Activated T-helper 2 cell treated with anti-CD3 and anti-CD28 coated beads, Interferon-gamma antibody, Interleukin-2, Interleukin-4, amounts not matched to agents 10 μg/mL and 5 μg/mL and 100 μg/mL, durations not matched to agents 14 hours and 24 hours and 36 hours (primary cell): ENCODE measurements around the gene PARP6. TPM values are rescaled to one million over a fixed set of nuclear protein-coding genes. Genes with fewer than 3 reads are reported as not detected.
A peak's percentile ranks its signal among the peaks of the same experiment; 100 is the strongest.

Source experiments
- DNase-seq: peaks from one replicate; pipeline ENCODE4 v3.0.0; 2021; ENCODE audit warnings: low spot score
- H3K27ac Mint-ChIP-seq: one replicate; pipeline ENCODE4 v1.8.0; 2021; ENCODE audit warnings: mixed read lengths
- H3K27me3 Mint-ChIP-seq: one replicate; pipeline ENCODE4 v1.8.0; 2021; ENCODE audit warnings: low read depth, mixed read lengths
- H3K36me3 Mint-ChIP-seq: one replicate; pipeline ENCODE4 v1.8.0; 2021; ENCODE audit warnings: low read depth, mixed read lengths
- H3K4me1 Mint-ChIP-seq: one replicate; pipeline ENCODE4 v1.8.0; 2021; ENCODE audit warnings: low read depth, mixed read lengths
- H3K4me3 Mint-ChIP-seq: one replicate; pipeline ENCODE4 v1.8.0; 2021; ENCODE audit warnings: low read depth, mild to moderate bottlenecking, moderate library complexity, mixed read lengths
- H3K9me3 Mint-ChIP-seq: one replicate; pipeline ENCODE4 v1.8.0; 2021; ENCODE audit warnings: mixed read lengths
- intact Hi-C: fragments of 100-400 bp; cut with micrococcal nuclease; formaldehyde crosslinking; loops from one replicate; pipeline ENCODE4 v1.15.1; 2023
- total RNA-seq: library from RNA; stranded (reverse); gene quantifications from 2 replicates; pipeline ENCODE4 v1.2.3, GENCODE V29; 2022

Gene PARP6
- total RNA-seq, 1 donor from 2014 or later, result 73.1 TPM

DNA sequence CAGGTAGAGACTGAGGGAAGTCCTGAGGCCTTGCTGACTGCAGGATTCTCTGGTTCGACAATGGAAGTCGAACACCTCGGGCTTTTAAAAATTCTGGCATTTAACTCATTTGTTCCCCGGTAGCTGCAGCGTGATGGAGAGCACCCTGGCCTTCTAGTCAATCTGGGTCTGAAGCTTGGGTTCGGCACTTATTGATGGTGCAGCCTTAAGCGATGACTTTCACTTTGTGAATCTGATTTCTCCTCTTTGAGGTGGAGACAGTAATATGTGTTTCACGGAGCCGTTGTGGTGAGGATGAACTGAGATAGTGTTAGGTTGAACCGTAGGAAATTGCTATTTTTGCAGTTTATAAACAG, 621 bp upstream of the PARP6 start:
- Mint-ChIP-seq H3K36me3 (peaks cover 22% of the 10 kb centered on the region), H3K9me3 (no peaks in the 10 kb centered on the region), H3K4me1 (peaks cover 32% of the 10 kb centered on the region), H3K4me3 (peak overlapping the region; percentile 86), H3K27ac (peak overlapping the region; percentile 76), H3K27me3 (peaks cover 6% of the 10 kb centered on the region)
- intact Hi-C loops, result loop anchor here (1.0 to 5.0 kb wide), 6 partner anchors 41 to 199 kb away; partner anchors contain the start of genes ARIH1, HEXA, MYO9A and SENP8
- DNase-seq, result no peak

DNA sequence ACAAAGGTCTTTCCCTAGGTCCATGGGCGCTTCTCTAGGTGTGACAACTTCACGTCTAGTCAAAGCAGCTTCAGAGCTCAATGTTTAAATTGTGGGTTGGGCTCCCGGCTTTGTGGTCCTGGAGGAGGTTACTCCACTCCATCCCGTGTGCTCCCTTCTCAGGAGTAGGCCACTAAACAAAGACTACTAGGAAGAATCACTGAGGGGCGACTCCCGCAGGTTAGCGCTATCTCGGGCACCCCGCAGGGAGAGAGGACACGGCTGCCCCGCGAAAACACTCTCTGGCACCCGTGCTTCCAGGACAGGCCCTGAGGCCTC, 500 bp downstream of the PARP6 start:
- H3K27me3 Mint-ChIP-seq, result peaks cover 6% of the 10 kb centered on the region
- intact Hi-C loops, result loop anchor here (1.0 to 5.0 kb wide), 5 partner anchors 40 to 200 kb away; partner anchors contain the start of genes ARIH1, HEXA, MYO9A and SENP8

DNA sequence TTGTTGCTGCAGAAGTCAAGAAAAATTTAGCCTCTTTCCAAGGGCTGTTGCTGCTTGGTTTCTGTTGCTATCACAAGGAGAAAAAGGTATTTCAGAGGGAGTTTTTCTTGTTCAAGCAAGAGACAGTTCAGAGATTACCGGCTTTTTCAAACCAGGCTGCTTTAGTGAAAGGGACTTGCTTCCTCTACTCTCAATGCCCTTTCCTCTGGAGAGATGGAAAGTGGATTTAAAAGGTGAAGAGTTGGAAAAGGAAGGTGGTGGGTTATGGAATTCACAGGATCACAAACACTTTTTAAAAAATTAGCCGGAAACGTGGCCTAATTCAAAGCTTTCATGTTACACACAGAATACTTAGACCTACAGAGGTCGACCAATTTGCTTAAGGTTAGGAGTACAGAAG, 1.1 kb downstream of the PARP6 start:
- Mint-ChIP-seq H3K9me3 (no peaks in the 10 kb centered on the region), H3K4me1 (peaks cover 32% of the 10 kb centered on the region), H3K36me3 (peaks cover 37% of the 10 kb centered on the region), H3K27ac (peak overlapping the region; percentile 4), H3K4me3 (peak overlapping the region; percentile 93), H3K27me3 (peaks cover 6% of the 10 kb centered on the region)
- intact Hi-C loops, result loop anchor here (5.0 kb wide), 2 partner anchors 106 to 201 kb away; partner anchors contain the start of genes ARIH1 and HEXA
- no peak for DNase-seq

More for the DNA sequence above, 500 bp downstream of the PARP6 start:
- Mint-ChIP-seq H3K9me3 (no peaks in the 10 kb centered on the region), H3K27ac (peak overlapping the region; percentile 84), H3K36me3 (peaks cover 31% of the 10 kb centered on the region), H3K4me1 (peaks cover 32% of the 10 kb centered on the region), H3K4me3 (peak overlapping the region; percentile 93)
- no peak for DNase-seq

DNA sequence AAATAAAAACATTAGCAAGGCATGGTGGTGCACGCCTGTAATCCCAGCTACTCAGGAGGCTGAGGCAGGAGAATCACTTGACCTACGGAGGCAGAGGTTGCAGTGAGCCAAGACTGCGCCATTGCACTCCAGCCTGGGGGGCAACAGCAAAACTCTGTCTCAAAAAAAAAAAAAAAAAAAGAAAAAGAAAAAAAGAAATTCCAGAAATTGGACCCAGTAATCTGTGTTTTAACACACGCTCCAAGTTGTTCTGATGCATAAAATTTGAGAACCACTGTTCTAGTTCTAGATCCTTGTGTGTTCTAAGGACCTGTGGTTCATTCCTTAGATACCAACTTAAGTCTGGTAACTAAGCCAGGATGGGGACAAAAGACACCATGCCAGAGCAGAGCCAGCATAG, 2.6 kb downstream of the PARP6 start:
- intact Hi-C loops, result loop anchor here (5.0 kb wide), 2 partner anchors 108 to 203 kb away; partner anchors contain the start of genes ARIH1 and HEXA
- H3K4me3 Mint-ChIP-seq, result no peak overlapping the region
- no peak overlapping the region for H3K27ac Mint-ChIP-seq

DNA sequence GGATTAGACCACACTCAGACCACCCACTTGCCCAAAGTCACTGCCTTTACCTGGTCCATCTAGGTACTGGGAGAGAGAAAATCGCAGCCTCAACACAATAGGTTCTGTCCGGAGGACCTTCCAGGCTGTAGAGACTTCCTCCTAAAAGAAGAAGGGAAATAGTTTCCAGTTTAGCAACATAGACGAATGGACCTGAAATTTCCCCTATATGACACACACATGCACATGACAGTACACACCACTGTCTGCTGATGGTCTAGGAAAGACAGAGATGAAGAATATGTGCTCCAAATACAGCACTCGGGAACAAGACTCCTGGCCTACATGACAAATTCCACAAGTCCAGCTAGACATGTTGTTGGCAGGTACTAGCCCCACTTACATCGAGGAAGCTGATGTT, 7.3 kb downstream of the PARP6 start:
- peaks cover 24% of the 10 kb centered on the region for H3K4me1 Mint-ChIP-seq
- no peaks in the 10 kb centered on the region for H3K27me3 Mint-ChIP-seq
- intact Hi-C loops, result no loop called here
- no peak overlapping the region for H3K27ac Mint-ChIP-seq
- H3K36me3 Mint-ChIP-seq, result peaks cover 86% of the 10 kb centered on the region
- no peak for DNase-seq
- H3K9me3 Mint-ChIP-seq, result no peaks in the 10 kb centered on the region
- no peak overlapping the region for H3K4me3 Mint-ChIP-seq

More for the DNA sequence above, 2.6 kb downstream of the PARP6 start:
- Mint-ChIP-seq H3K9me3 (no peaks in the 10 kb centered on the region), H3K27me3 (no peaks in the 10 kb centered on the region), H3K36me3 (peaks cover 51% of the 10 kb centered on the region), H3K4me1 (peaks cover 32% of the 10 kb centered on the region)
- no peak for DNase-seq

DNA sequence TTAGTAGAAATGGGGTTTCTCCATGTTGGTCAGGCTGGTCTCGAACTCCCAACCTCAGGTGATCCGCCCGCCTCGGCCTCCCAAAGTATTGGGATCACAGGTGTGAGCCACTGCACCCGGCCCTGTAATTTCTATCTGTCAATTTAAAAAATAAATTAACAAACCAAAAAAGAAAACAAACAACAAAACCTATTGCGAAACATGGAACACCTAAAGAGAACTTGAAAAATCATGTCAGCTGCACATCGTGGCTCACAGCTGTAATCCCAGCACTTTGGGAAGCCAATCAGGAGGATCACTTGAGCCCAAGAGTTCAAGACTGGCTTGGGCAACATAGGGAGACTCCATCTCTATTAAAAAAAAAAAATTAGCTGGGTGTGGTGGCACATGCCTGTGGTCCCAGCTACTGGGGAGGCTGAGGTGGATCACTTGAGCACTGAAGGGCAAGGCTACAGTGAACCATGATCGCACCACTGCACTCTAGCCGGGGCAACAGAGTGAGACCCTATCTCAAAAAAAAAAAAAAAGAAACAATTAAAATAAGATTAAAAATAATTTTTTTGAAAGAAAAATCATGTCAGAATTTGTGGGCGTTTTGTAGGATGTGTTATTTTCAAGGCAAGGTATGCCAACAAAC, 19.6 kb downstream of the PARP6 start:
- no peaks in the 10 kb centered on the region for H3K9me3 Mint-ChIP-seq
- DNase-seq, result no peak
- peaks cover 75% of the 10 kb centered on the region for H3K36me3 Mint-ChIP-seq
- H3K4me1 Mint-ChIP-seq, result peaks cover 15% of the 10 kb centered on the region
- H3K27me3 Mint-ChIP-seq, result no peaks in the 10 kb centered on the region
- no peak overlapping the region for H3K27ac Mint-ChIP-seq
- intact Hi-C loops, result no loop called here
- H3K4me3 Mint-ChIP-seq, result no peak overlapping the region

DNA sequence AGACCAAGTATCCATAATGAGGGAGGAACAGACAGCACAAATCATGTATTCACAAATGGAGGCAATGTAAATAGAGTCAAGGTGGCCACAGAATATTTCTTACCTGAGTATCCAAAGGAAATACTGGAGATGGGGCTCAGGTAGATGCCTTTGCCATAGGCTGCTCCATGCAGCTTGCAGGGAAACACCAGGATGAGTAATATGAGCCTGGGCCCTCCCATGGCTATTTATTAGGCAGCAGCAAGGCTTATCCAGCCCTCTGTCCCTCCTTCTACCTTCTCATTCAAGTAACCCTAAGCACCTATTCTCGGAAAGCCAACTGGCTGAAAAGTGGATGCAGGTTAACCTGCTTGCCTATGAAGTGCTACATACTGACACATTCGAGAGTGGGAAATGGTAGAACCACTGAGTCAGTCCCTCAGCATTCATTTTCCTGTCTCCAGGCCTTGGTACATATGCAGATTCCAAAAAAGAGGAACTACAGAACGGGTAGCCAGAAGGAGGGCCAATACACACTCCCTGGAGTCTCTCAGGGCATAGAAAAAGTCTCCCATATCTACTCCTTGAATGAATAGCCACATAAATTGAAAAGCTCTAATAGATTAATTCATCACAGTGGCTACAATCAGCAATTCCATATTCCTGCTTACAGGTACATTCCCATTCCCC, 23.1 kb downstream of the PARP6 start:
- peaks cover 15% of the 10 kb centered on the region for H3K4me1 Mint-ChIP-seq
- H3K4me3 Mint-ChIP-seq, result no peak overlapping the region
- DNase-seq, result no peak
- intact Hi-C loops, result no loop called here
- H3K36me3 Mint-ChIP-seq, result peaks cover 62% of the 10 kb centered on the region
- no peaks in the 10 kb centered on the region for H3K27me3 Mint-ChIP-seq
- H3K9me3 Mint-ChIP-seq, result no peaks in the 10 kb centered on the region
- no peak overlapping the region for H3K27ac Mint-ChIP-seq

DNA sequence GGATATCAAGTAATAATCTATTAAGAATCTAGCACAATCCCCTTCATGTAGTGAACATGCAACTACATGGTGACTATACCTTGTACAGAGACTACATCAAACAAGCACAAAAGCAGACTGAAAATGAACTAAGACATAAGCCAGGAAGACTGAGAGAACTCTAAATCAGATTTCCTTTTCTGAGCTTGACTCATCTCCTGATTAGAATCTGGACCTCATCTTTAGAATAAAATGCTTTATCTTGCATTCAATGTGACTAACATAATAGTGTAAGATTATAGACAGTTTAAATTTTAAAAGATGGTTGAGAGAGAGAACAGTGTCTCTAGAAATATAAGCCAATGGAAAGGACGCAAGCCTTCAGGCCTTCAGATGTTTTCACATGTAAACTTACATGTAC, 23.8 kb downstream of the PARP6 start:
- H3K27ac Mint-ChIP-seq, result peak overlapping the region; percentile 15
- no peaks in the 10 kb centered on the region for H3K9me3 Mint-ChIP-seq
- no peaks in the 10 kb centered on the region for H3K27me3 Mint-ChIP-seq
- H3K36me3 Mint-ChIP-seq, result peaks cover 63% of the 10 kb centered on the region
- peaks cover 15% of the 10 kb centered on the region for H3K4me1 Mint-ChIP-seq
- no peak overlapping the region for H3K4me3 Mint-ChIP-seq
- intact Hi-C loops, result no loop called here
- DNase-seq, result no peak

DNA sequence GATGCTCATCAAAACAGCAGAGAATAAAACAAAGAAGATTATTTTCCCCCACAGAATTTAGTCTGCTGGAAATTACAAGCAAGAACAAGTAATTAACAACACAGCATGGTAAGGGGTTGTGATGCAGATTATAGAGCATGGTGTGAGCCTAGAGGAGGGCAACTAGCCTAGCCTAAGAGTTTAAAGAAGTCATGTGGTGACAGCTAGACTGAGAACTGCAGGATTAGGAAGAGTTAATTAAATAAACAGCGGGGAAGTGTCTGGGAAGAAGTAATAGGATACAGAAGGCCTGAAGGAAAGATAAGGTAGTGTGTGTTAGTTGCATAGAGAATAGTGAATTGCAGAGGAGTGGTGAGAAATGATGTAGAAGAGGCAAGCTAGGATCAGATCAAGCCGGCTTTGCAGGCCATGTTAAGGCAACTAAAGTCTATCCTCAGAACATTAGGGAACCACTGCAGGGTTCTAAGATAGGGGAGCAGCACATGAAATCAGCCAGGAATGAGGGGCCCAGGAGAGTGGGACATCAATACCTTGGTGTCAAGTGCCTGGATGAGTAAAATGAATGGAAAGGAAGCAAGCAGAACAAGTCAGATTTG, 29.5 kb downstream of the PARP6 start:
- Mint-ChIP-seq H3K4me1 (peaks cover 12% of the 10 kb centered on the region), H3K27ac (no peak overlapping the region), H3K4me3 (no peak overlapping the region), H3K27me3 (no peaks in the 10 kb centered on the region), H3K9me3 (no peaks in the 10 kb centered on the region), H3K36me3 (peaks cover 54% of the 10 kb centered on the region)
- no peak for DNase-seq
- intact Hi-C loops, result no loop called here

DNA sequence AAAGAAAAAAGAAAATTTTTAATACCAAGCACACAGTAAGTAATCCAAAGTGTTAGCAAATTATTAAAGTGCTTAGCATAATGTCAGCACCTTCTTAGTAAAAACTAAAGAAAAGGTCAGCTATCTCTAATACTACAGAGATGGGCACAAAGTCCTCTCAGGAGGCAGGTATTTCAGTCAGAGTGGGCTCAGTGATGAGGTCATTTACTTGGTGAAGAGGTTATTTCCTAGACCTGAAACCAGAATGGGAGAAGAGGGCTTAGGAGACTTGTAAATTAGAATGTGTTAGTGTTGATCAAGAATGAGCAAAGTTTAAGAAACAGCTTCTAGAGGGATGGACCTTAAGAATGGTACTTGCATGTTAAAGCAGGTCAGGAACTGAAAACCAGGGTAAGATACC, 32.7 kb downstream of the PARP6 start:
- no peak overlapping the region for H3K27ac Mint-ChIP-seq
- H3K9me3 Mint-ChIP-seq, result no peaks in the 10 kb centered on the region
- no peaks in the 10 kb centered on the region for H3K27me3 Mint-ChIP-seq
- H3K4me3 Mint-ChIP-seq, result no peak overlapping the region
- H3K4me1 Mint-ChIP-seq, result peaks cover 30% of the 10 kb centered on the region
- intact Hi-C loops, result no loop called here
- DNase-seq, result no peak
- peaks cover 44% of the 10 kb centered on the region for H3K36me3 Mint-ChIP-seq

DNA sequence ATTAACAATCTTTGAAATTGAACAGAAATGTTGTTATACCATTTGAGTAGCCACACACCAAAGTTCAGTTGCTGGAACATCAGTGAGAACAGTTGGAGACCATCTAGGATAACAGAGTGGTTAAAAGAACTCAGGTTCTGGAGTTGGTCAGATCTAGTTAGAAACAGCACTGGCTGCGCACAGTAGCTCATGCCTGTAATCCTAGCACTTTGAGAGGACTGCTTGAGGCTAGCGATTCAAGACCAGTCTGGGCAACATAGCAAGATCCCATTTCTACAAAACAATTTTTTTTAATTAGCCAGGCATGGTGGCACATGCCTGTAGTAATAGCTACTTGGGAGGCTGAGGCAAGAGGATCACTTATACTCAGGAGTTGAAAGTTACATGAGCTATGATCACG, 33.8 kb downstream of the PARP6 start:
- Mint-ChIP-seq H3K27me3 (no peaks in the 10 kb centered on the region), H3K36me3 (peaks cover 33% of the 10 kb centered on the region), H3K9me3 (no peaks in the 10 kb centered on the region), H3K4me1 (peaks cover 32% of the 10 kb centered on the region), H3K27ac (no peak overlapping the region), H3K4me3 (no peak overlapping the region)
- intact Hi-C loops, result no loop called here
- DNase-seq, result no peak

DNA sequence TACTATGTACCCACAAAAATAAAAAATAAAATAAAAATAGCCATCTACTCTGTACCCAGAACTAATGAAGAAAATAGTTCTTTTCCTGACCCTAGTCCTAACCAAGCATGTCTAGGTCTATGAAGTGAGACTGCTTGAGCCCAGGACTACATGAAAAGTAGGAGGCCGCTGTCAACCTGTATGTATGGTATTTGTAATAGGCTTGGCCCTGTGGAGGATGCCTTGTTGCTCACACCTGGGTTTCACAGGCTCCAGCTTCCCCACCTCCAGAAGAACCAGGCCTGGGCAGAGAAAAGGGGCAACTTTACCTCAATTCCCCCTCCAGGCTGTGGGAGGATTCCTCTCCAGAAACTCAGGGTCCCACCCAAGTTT, 34.5 kb downstream of the PARP6 start:
- no peaks in the 10 kb centered on the region for H3K27me3 Mint-ChIP-seq
- no peak overlapping the region for H3K4me3 Mint-ChIP-seq
- peak overlapping the region; percentile 80 for H3K27ac Mint-ChIP-seq
- peaks cover 34% of the 10 kb centered on the region for H3K4me1 Mint-ChIP-seq
- intact Hi-C loops, result loop anchor here (1.0 kb wide), 1 partner anchor 10 kb away; no protein-coding TSS in a partner anchor
- H3K36me3 Mint-ChIP-seq, result peaks cover 28% of the 10 kb centered on the region
- no peaks in the 10 kb centered on the region for H3K9me3 Mint-ChIP-seq
- DNase-seq, result no peak
